HTERT RPE-1 (cell line): ENCODE results near the gene PCLAF.
"Not testable (repeated sequence)": the region's sequence is repeated elsewhere in the genome, so short reads cannot be mapped to it uniquely, and the experiment has no call there.

Source experiments
- in situ Hi-C: fragments of 300-500 bp; cut with MboI; formaldehyde crosslinking; loops from 4 replicates; pipeline ENCODE4 v1.14.3; 2020; ENCODE audit warnings: low sequenced_read_pairs

The PCLAF gene

DNA sequence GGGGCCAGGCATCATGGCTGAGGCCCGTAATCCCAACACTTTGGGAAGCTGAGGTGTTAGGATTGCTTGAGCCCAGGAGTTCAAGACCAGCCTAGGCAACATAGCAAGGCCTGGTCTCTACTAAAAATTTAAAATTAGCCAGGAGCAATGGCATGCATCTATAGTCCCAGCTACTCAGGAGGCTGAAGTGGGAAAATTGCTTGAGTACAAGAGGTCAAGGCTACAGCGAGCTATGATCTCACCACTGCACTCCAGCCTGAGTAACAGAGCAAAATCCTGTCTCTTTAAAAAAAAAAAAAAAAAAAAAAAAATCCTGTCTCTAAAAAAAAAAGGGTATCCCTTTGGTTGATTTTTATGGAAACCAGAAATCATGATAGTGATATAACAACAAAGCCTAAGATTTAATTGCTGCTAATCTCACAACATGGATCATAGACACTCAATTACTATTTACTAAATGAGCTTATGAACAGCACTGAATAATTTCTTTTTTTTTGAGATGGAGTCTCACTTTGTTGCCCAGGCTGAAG is 12.1 kb downstream of the PCLAF start:
- in situ Hi-C loops = no loop called here

DNA sequence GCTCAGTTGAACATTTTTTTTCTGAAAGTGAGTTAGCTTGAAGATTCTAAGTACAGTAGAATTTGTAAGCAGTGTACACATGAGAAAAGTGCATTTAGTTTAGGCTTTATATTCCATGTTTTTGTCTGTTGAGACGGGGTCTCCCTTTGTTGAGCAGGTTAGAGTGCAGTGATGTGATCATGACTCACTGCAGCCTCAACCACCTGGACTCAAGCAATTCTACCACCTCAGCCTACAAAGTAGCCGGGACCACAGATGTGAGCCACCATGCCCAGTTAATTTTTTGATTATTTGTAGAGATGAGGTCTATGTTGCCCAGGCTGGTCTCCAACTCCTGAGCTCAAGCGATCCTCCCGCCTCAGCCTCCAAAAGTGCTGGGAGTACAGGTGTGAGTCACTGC is 20.0 kb downstream of the PCLAF start:
- in situ Hi-C loops = no loop called here

- in situ Hi-C loops = no loop called here
Measured at GRCh38 chr15:64356710-64357040, 24.6 kb downstream of the PCLAF start.

- in situ Hi-C loops = no loop called here
Measured at GRCh38 chr15:64355944-64356709, 25.1 kb downstream of the PCLAF start, which contains the start of gene CSNK1G1. TSS of gene CSNK1G1 (minus strand) at chr15:64356173. CDS start at chr15:64300499, 55,674 bp downstream.

GRCh38 chr15:64355348-64355943 is 25.8 kb downstream of the PCLAF start:
- in situ Hi-C loops = no loop called here

- in situ Hi-C loops = no loop called here
Measured at GRCh38 chr15:64354688-64355344, 26.4 kb downstream of the PCLAF start.

GRCh38 chr15:64351265-64351664 is 30.0 kb downstream of the PCLAF start:
- in situ Hi-C loops = no loop called here

GRCh38 chr15:64349375-64349774 is 31.9 kb downstream of the PCLAF start:
- in situ Hi-C loops = no loop called here

GRCh38 chr15:64348455-64348854 is 32.8 kb downstream of the PCLAF start:
- in situ Hi-C loops = no loop called here

- in situ Hi-C loops = not testable (repeated sequence)
Measured at GRCh38 chr15:64346242-64346641, 35.0 kb downstream of the PCLAF start.

DNA sequence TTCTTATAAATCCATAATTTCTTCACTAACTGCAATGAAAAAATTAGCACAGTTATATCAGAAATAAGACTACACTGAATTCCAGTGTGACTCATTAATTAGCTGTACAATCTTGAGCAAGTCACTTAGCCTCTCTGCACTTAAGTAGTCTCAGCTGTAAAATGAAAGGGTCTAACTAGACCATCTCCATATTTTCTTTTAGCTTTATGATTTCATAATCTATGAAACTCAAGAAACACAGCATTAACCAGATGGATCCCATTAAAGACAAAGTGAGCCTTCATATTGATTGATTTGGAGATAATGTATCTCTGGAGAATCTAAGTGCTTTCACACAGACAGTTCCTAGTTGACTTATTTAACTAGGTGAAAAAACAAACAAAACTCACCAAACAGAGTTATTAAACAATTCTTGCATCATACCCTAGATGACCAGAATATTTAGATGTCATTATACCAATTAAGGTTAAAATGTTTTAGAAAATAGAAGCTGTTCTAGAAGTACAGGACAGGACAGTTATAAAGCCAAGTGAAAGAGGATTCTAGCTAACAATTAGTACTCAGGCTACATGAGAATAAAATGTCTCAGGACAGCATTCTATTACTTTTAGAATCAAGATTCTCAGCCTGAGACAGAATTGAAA is 36.5 kb downstream of the PCLAF start:
- in situ Hi-C loops = no loop called here

- in situ Hi-C loops = no loop called here
Measured at GRCh38 chr15:64343841-64344240, 37.4 kb downstream of the PCLAF start.

- in situ Hi-C loops = no loop called here
Measured at GRCh38 chr15:64343222-64343621, 38.0 kb downstream of the PCLAF start.

DNA sequence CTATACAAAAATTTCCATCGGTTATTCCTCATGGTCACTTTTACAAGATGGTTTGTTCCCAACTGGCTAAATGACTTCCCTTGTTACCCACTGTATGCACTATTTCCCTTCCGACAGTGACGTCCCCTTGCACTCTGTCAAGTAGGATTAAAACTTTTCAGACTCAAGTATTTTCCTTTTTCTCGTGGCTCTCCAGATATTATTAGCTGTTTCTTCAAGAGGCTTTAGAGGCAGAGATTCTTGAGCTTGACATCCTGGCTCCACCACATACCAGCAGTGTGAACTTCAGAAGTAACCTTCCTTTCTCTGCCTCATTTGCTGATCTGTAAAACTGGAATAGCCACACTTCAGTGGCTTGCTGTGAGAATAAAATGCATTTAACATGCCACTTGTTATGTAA is 39.3 kb downstream of the PCLAF start:
- in situ Hi-C loops = no loop called here

DNA sequence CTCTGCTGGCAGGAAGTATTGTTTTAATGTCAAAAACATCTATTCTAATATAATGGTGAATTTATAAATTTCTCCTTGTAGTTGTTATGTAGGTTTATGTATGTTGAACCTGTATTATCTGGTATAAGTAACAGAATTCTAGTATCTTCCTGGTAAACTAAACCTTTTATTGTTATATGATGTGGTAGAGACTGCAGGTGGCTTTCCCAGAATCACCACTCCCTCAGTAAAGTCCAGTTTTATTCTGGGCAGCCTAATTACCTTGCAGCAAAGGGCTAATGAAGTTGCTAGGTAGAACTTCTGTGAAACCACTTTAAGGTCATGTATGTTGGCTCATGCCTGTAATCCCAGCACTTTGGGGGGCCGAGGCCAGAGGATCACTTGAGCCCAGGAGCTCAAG is 40.9 kb downstream of the PCLAF start:
- in situ Hi-C loops = no loop called here

GRCh38 chr15:64337761-64338160 is 43.5 kb downstream of the PCLAF start:
- in situ Hi-C loops = no loop called here

DNA sequence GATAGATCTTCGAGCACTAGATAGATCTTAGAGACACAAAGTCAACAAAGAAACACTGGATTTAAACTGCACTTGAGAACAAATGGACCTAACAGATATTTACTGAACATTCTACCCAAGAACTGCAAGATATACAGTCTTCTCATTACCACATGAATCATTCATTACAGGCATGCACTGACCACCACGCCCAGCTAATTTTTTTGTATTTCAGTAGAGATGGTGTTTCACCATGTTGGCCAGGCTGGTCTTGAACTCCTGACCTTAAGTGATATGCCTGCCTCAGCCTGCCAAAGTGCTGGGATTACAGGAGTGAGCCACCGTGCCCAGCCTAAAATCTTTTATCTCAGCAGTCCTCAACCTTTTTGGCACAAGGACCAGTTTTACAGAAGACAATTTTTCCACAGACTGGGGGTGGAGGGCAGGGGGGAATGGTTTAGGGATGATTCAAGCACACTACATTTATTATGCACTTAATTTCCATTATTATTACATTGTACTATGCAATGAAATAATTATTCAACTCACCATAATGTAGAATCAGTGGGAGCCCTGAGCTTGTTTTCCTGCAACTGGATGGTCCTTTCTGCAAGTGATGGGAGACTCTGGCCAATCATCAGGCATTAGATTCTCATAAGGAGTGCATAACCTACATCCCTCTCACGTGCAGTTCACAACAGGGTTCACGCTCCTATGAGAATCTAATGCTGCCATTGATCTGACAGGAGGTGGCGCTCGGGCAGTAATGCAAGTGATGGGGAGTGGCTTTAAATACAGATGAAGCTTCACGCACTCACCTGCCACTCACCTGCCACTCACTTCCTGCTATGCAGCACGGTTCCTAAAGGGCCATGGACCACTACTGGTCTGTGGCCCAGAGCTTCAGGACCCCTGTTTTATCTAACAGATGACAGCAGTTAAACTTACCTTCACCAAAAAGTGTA is 47.0 kb downstream of the PCLAF start:
- in situ Hi-C loops = no loop called here

DNA sequence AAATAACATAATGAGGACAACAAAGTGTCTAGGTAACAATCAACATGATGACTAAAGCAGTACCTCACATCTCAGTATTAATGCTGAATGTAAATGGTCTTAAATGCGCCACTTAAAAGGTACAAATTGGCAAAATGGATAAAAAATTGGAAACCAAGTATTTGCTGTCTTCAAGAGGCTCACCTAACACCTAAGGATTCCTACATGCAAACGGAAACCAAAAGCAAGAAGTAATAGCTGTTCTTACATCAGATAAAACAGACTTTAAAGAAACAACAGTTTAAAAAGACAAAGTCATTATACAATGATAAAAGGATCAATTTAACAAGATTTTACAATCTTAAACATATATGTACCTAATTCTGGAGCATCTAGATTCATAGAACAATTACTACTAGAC is 47.7 kb downstream of the PCLAF start:
- in situ Hi-C loops = no loop called here

- in situ Hi-C loops = not testable (repeated sequence)
Measured at GRCh38 chr15:64331668-64332067, 49.6 kb downstream of the PCLAF start.

GRCh38 chr15:64326975-64327374 is 54.3 kb downstream of the PCLAF start:
- in situ Hi-C loops = not testable (repeated sequence)
